HG02852 (cell line): ENCODE measurements around the gene YARS1.

Experiments
- ATAC-seq: cut with Tn5 transposase; IDR thresholded peaks from one replicate; pipeline ENCODE4 v1.9.1; 2021; ENCODE audit warnings: mild to moderate bottlenecking, moderate library complexity; ENCODE audit not compliant: unreplicated experiment

The YARS1 gene

GRCh38 chr1:32748926-32749325 lies 68.2 kb downstream of the YARS1 start:
- no peak for ATAC-seq

GRCh38 chr1:32748348-32748747 lies 68.8 kb downstream of the YARS1 start:
- ATAC-seq = no peak

- ATAC-seq = no peak
Measured at GRCh38 chr1:32746130-32746529, 71.0 kb downstream of the YARS1 start.

- ATAC-seq = no peak
Measured at GRCh38 chr1:32744071-32744425, 73.1 kb downstream of the YARS1 start.

GRCh38 chr1:32743380-32744070 lies 73.6 kb downstream of the YARS1 start:
- ATAC-seq = no peak

GRCh38 chr1:32742956-32743355 lies 74.2 kb downstream of the YARS1 start:
- no peak for ATAC-seq

- no peak for ATAC-seq
Measured at GRCh38 chr1:32742199-32742947, 74.8 kb downstream of the YARS1 start.

- no peak for ATAC-seq
Measured at GRCh38 chr1:32741413-32742198, 75.6 kb downstream of the YARS1 start.

- no peak for ATAC-seq
Measured at GRCh38 chr1:32741059-32741412, 76.1 kb downstream of the YARS1 start.

- no peak for ATAC-seq
Measured at GRCh38 chr1:32736812-32737791, 80.1 kb downstream of the YARS1 start.

- ATAC-seq = no peak
Measured at GRCh38 chr1:32733582-32734321, 83.4 kb downstream of the YARS1 start.

- ATAC-seq = no peak
Measured at GRCh38 chr1:32729254-32730046, 87.7 kb downstream of the YARS1 start.

GRCh38 chr1:32728413-32729077 lies 88.6 kb downstream of the YARS1 start:
- ATAC-seq = no peak

GRCh38 chr1:32727876-32728275 lies 89.3 kb downstream of the YARS1 start:
- ATAC-seq = no peak

GRCh38 chr1:32725615-32725982 lies 91.6 kb downstream of the YARS1 start:
- ATAC-seq = no peak
